SK-N-SH (cell line): ENCODE data around the gene SLC41A2. TPM values are rescaled to one million over a fixed set of nuclear protein-coding genes. Genes with fewer than 3 reads are reported as not detected.

ENCODE experiments used
- CTCF ChIA-PET: fragments of 300-600, 350-600 bp; formaldehyde crosslinking; extraction: SDS; loops from one replicate; lab custom pipeline; 2021; lab: Yijun Ruan, JAX
- POLR2A ChIA-PET: fragments of 350-600 bp; sonication (Branson Sonifier 250); formaldehyde crosslinking; extraction: SDS; loops from one replicate; lab custom pipeline; 2020; ENCODE audit warnings: antibody characterized with exemption, inconsistent platforms; lab: Yijun Ruan, JAX
- DNase-seq: peaks from one replicate; pipeline ENCODE4 v3.0.0; 2012
- H2AFZ ChIP-seq: fragments of 200-600 bp; sonication (generic); 2 replicates; pipeline ENCODE4 v1.8.1; 2016; ENCODE audit warnings: antibody characterized with exemption, mild to moderate bottlenecking, low read depth
- H3F3A ChIP-seq: fragments of 200-600 bp; sonication (generic); replicated peaks from 2 replicates; pipeline ENCODE3; 2016; ENCODE audit warnings: antibody characterized with exemption, mild to moderate bottlenecking; ENCODE audit not compliant: insufficient read depth
- H3K27ac ChIP-seq, 2 experiments: fragments of 200-500 bp in 1 of 2; fragments of 200-600 bp in 1 of 2; sonication (Bioruptor generic) in 1 of 2; sonication (generic), shearing (Covaris generic) in 1 of 2; 2 replicates each; pipeline versions ENCODE4 v1.5.1 to v1.6.1; 2014 to 2016; ENCODE audit warnings: low read depth in 2 of 2, inconsistent platforms in 1 of 2, low read length in 1 of 2, mild to moderate bottlenecking in 1 of 2, mixed read lengths in 1 of 2
- H3K27me3 ChIP-seq: fragments of 200-600 bp; sonication (generic), shearing (Covaris generic); 2 replicates; pipeline ENCODE4 v1.6.1; 2016; ENCODE audit warnings: mixed run types; ENCODE audit not compliant: insufficient read depth
- H3K36me3 ChIP-seq, 2 experiments: fragments of 200-500 bp in 1 of 2; fragments of 200-600 bp in 1 of 2; sonication (Bioruptor generic) in 1 of 2; sonication (generic) in 1 of 2; replicated peaks in 1 of 2; 2 replicates each; pipeline versions ENCODE3 to v1.5.1; 2014 to 2016; ENCODE audit warnings: low read length in 1 of 2, mild to moderate bottlenecking in 1 of 2; ENCODE audit not compliant: insufficient read depth in 2 of 2, control insufficient read depth in 1 of 2
- H3K4me1 ChIP-seq, 2 experiments: fragments of 200-500 bp in 1 of 2; fragments of 200-600 bp in 1 of 2; sonication (Bioruptor generic) in 1 of 2; sonication (generic), shearing (Covaris generic) in 1 of 2; 2 replicates each; pipeline versions ENCODE4 v1.5.1 to v1.6.1; 2014 to 2016; ENCODE audit warnings: low read depth in 1 of 2, low read length in 1 of 2, mixed run types in 1 of 2; ENCODE audit not compliant: insufficient read depth in 2 of 2, control insufficient read depth in 1 of 2
- H3K4me2 ChIP-seq: fragments of 200-600 bp; sonication (generic), shearing (Covaris generic); 2 replicates; pipeline ENCODE4 v1.6.1; 2017; ENCODE audit warnings: mixed run types
- H3K4me3 ChIP-seq, 2 experiments: fragments of 200-500 bp in 1 of 2; fragments of 200-600 bp in 1 of 2; sonication (Bioruptor generic) in 1 of 2; sonication (generic), shearing (Covaris generic) in 1 of 2; 2 replicates each; pipeline versions ENCODE4 v1.5.1 to v1.8.1; 2014 to 2016; ENCODE audit warnings: low read depth in 2 of 2, inconsistent platforms in 1 of 2, low read length in 1 of 2, mild to moderate bottlenecking in 1 of 2, mixed read lengths in 1 of 2, moderate library complexity in 1 of 2
- H3K79me2 ChIP-seq: fragments of 200-600 bp; sonication (generic); 2 replicates; pipeline ENCODE4 v1.8.1; 2017; ENCODE audit warnings: mild to moderate bottlenecking; ENCODE audit not compliant: insufficient read depth
- H3K9ac ChIP-seq: fragments of 200-600 bp; sonication (generic); 2 replicates; pipeline ENCODE4 v1.6.1; 2017; ENCODE audit warnings: mixed run types
- H3K9me2 ChIP-seq: fragments of 200-600 bp; sonication (generic); 2 replicates; pipeline ENCODE4 v1.6.1; 2017; ENCODE audit warnings: mixed run types
- H3K9me3 ChIP-seq: fragments of 200-600 bp; sonication (generic); 2 replicates; pipeline ENCODE4 v1.6.1; 2017; ENCODE audit warnings: mixed run types, mild to moderate bottlenecking, moderate library complexity
- H4K20me1 ChIP-seq: fragments of 200-600 bp; sonication (generic); 2 replicates; pipeline ENCODE4 v1.6.1; 2017; ENCODE audit warnings: mild to moderate bottlenecking, mixed run types; ENCODE audit not compliant: insufficient read depth
- CHD2 ChIP-seq: fragments of 150-350 bp; IDR thresholded peaks from 2 replicates; pipeline ENCODE4 v1.6.1; 2018; ENCODE audit warnings: low read length; ENCODE audit not compliant: partially characterized antibody
- EP300 ChIP-seq, 2 experiments: IDR thresholded peaks; 2 replicates each; pipeline versions ENCODE4 v1.4.0 to v1.6.1; 2012; ENCODE audit warnings: borderline replicate concordance in 1 of 2, low read depth in 1 of 2, low read length in 1 of 2
- FOXJ3 ChIP-seq: sonication (generic); formaldehyde crosslinking; IDR thresholded peaks from 2 replicates; pipeline ENCODE4 v1.5.1; 2020; ENCODE audit warnings: mild to moderate bottlenecking, missing genetic modification reagents
- GABPA ChIP-seq: IDR thresholded peaks from 2 replicates; pipeline ENCODE4 v1.4.0; 2012; ENCODE audit warnings: low read depth, mild to moderate bottlenecking
- GATA2 ChIP-seq: sonication (generic); formaldehyde crosslinking; IDR thresholded peaks from 2 replicates; pipeline ENCODE4 v1.5.0; 2020; ENCODE audit warnings: mild to moderate bottlenecking, missing genetic modification reagents
- MEF2A ChIP-seq: IDR thresholded peaks from 2 replicates; pipeline ENCODE4 v1.4.0; 2012; ENCODE audit warnings: low read depth, borderline replicate concordance
- MXI1 ChIP-seq: IDR thresholded peaks from 2 replicates; pipeline ENCODE4 v1.6.1; 2012; ENCODE audit warnings: mild to moderate bottlenecking, low read depth, low read length, improper control_type of control experiment
- NFIC ChIP-seq: IDR thresholded peaks from 2 replicates; pipeline ENCODE4 v1.4.0; 2012; ENCODE audit warnings: borderline replicate concordance
- PBX3 ChIP-seq: IDR thresholded peaks from 2 replicates; pipeline ENCODE4; 2012
- POLR2AphosphoS5 ChIP-seq: IDR thresholded peaks from 2 replicates; pipeline ENCODE4 v1.6.1; 2012; ENCODE audit warnings: low read depth, low read length
- RCOR1 ChIP-seq: fragments of 150-350 bp; IDR thresholded peaks from 2 replicates; pipeline ENCODE4 v1.6.1; 2017; ENCODE audit warnings: antibody characterized with exemption, low read length
- USF2 ChIP-seq: fragments of 150-350 bp; IDR thresholded peaks from 2 replicates; pipeline ENCODE4 v1.6.1; 2017; ENCODE audit warnings: antibody characterized with exemption, low read length, low read depth, borderline replicate concordance
- YY1 ChIP-seq: IDR thresholded peaks from 2 replicates; pipeline ENCODE4 v1.4.0; 2012; ENCODE audit warnings: low read depth, mild to moderate bottlenecking
- WGBS: methylation state at CpG from one replicate; pipeline ENCODE4 v1.1.6; 2017; ENCODE audit warnings: low lambda C conversion rate; 5-methylcytosine and 5-hydroxymethylcytosine counted together
- polyA plus RNA-seq, 3 experiments: library from polyadenylated mRNA; depleted of rRNA; stranded (reverse); fragments of >200 nt; gene quantifications; 2 replicates each; pipeline ENCODE4 v1.2.3, GENCODE V29; 2012

The SLC41A2 gene
- polyA plus RNA-seq, 1 of the 3 experiments (the other 2 are of a cell fraction), result 1.7 TPM

- WGBS, result 42% methylated on average over 2 of the region's 2 CpGs
- H3K9me2 ChIP-seq, result no peaks in the 10 kb centered on the region
- POLR2A ChIA-PET, result no interaction called here
- no peaks in the 10 kb centered on the region for H3K36me3 ChIP-seq
- no peaks in the 10 kb centered on the region for H3K27me3 ChIP-seq
- H2AFZ ChIP-seq, result no peak overlapping the region
- DNase-seq, result no peak
- CTCF ChIA-PET, result interaction anchor here (1.3 kb wide), 1 partner anchor 11 kb away, joined by 3 read pairs; no protein-coding TSS in a partner anchor
- peaks cover 7% of the 10 kb centered on the region for H3F3A ChIP-seq
- no peaks in the 10 kb centered on the region for H3K9me3 ChIP-seq
- 0 out of 4 replicates have a peak, but pooled peaks cover 0 to 6% of the 10 kb centered on the region in 2 experiments for H3K4me1 ChIP-seq
- TF ChIP-seq USF2 (no peak), POLR2AphosphoS5 (no peak), PBX3 (no peak), FOXJ3 (CRISPR knock-in tag) (no peak), YY1 (no peak), GABPA (no peak)
- TF ChIP-seq, all 33 proteins: peak for 0
- H3K27ac ChIP-seq, result no peak overlapping the region
- no peak overlapping the region for H3K9ac ChIP-seq
- H3K79me2 ChIP-seq, result no peaks in the 10 kb centered on the region
- no peaks in the 10 kb centered on the region for H4K20me1 ChIP-seq
- no peak overlapping the region for H3K4me3 ChIP-seq
- H3K4me2 ChIP-seq, result no peak overlapping the region
Observed at GRCh38 chr12:104964856-104965205, 6.7 kb upstream of the SLC41A2 start.

DNA sequence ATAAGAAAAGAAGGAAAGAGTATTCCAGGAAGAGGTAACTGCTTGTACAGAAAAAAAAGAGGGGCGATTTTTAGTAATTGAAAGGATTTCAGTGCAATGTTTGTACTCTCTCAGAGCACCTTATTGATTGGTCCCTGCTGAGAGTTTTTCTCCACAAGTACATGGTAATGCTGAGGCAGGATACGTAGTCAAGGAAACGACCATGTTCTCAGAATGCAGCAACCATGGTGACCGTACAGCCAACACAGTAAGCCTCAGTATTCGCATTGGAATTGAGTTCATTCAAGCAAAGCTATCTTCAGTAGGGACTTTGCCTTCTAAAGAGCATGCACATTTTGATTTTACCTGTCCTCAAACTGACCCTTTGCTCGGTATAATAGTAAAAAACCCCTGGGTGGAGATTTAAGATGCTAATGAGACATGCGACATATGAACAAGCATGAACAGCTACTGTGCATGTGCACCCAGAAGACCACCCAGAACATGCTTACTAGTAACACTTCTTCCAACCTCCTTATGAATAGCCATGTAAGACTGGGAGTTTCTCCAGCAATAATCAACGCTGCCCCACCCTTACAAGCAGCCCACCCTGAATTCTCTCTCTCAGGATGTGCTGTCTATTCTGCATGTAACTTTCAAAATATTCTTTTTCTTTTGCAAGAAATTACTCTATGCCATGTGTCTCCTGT lies 6.2 kb upstream of the SLC41A2 start:
- H3K4me1 ChIP-seq, result 0 out of 4 replicates have a peak, but pooled peaks cover 0 to 10% of the 10 kb centered on the region in 2 experiments

GRCh38 chr12:104963757-104964156 lies 5.7 kb upstream of the SLC41A2 start:
- no peak overlapping the region for H3K4me3 ChIP-seq
- H2AFZ ChIP-seq, result no peak overlapping the region
- no peaks in the 10 kb centered on the region for H3K27me3 ChIP-seq
- DNase-seq, result no peak
- no peaks in the 10 kb centered on the region for H3K36me3 ChIP-seq
- no peaks in the 10 kb centered on the region for H3K79me2 ChIP-seq
- WGBS, result 81% methylated on average over 6 of the region's 6 CpGs
- no peaks in the 10 kb centered on the region for H4K20me1 ChIP-seq
- no peak overlapping the region for H3K27ac ChIP-seq
- H3K9ac ChIP-seq, result no peak overlapping the region
- peaks cover 18% of the 10 kb centered on the region for H3F3A ChIP-seq
- H3K9me3 ChIP-seq, result no peaks in the 10 kb centered on the region
- POLR2A ChIA-PET, result no interaction called here
- H3K4me1 ChIP-seq, result peaks cover 3 to 15% of the 10 kb centered on the region in 2 experiments; a peak in 2 of 4 replicates
- CTCF ChIA-PET, result no interaction called here
- H3K9me2 ChIP-seq, result no peaks in the 10 kb centered on the region
- no peak for TF ChIP-seq YY1
- no peak for TF ChIP-seq RCOR1
- no peak for TF ChIP-seq MXI1
- no peak for TF ChIP-seq MEF2A
- H3K4me2 ChIP-seq, result no peak overlapping the region

More for the DNA sequence above, 6.2 kb upstream of the SLC41A2 start:
- no peaks in the 10 kb centered on the region for H3K9me2 ChIP-seq
- TF ChIP-seq GATA2 (CRISPR knock-in tag) (no peak), MXI1 (no peak), RCOR1 (no peak), EP300 (IDR thresholded peaks at IDR 0.05; ENCODE audit: borderline replicate concordance in 1 of 2, low read depth in 1 of 2, low read length in 1 of 2) (no peak), NFIC (no peak), CHD2 (no peak)
- 76% methylated on average over 8 of the region's 8 CpGs for WGBS
- no peak overlapping the region for H2AFZ ChIP-seq
- H3K4me2 ChIP-seq, result no peak overlapping the region
- H3K4me3 ChIP-seq, result no peak overlapping the region
- H3F3A ChIP-seq, result peaks cover 12% of the 10 kb centered on the region
- H3K36me3 ChIP-seq, result no peaks in the 10 kb centered on the region
- ChIA-PET CTCF (interaction anchor here (1.3 kb wide), 1 partner anchor 11 kb away, joined by 3 read pairs; no protein-coding TSS in a partner anchor), POLR2A (no interaction called here)
- no peaks in the 10 kb centered on the region for H4K20me1 ChIP-seq
- no peaks in the 10 kb centered on the region for H3K79me2 ChIP-seq
- no peak overlapping the region for H3K9ac ChIP-seq
- H3K9me3 ChIP-seq, result no peaks in the 10 kb centered on the region
- no peak for DNase-seq
- no peaks in the 10 kb centered on the region for H3K27me3 ChIP-seq
- H3K27ac ChIP-seq, result no peak overlapping the region
